CD1c-positive myeloid dendritic cell (primary cell): ENCODE measurements around the gene RASSF5.
A peak's percentile ranks its signal among the peaks of the same experiment; 100 is the strongest.

Source experiments
- DNase-seq: peaks from one replicate; pipeline ENCODE4 v3.0.0-alpha.2; 2016; ENCODE audit errors: extremely low spot score

Gene RASSF5

DNA sequence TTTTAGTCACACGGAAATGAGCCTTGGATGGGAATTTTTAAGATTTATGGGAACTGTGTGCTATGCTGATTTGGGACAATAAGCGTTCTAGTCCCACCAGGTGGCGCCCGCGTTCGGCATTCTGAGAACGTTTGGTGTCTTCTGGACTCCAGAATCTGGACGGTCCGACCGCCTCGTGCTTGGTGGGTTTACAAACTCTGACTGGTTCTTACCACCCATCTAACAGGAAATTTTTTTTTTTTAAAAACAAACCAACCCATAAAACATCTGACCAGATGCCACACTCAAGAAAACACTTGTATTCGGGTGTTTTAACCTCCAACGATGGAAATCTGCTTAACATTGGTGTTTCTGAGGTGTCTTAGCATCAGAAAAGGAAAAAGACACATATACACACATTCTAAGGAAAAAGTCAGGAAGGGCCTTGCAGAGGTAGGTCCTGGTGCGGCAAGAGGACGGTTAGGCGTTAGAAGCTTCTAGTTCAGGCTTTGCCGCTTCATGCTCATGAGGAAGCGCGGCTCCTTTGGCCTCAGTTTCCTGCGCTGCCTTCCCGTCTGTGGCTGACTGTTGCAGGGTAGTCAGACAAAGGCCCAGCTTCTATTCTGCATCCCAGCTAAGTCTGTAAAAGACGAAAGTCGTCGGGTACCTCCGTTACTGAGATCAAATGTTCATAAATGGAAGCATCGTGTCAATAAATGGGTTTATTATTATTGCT is 127.2 kb downstream of the RASSF5 start:
- peak; percentile 93 for DNase-seq

DNA sequence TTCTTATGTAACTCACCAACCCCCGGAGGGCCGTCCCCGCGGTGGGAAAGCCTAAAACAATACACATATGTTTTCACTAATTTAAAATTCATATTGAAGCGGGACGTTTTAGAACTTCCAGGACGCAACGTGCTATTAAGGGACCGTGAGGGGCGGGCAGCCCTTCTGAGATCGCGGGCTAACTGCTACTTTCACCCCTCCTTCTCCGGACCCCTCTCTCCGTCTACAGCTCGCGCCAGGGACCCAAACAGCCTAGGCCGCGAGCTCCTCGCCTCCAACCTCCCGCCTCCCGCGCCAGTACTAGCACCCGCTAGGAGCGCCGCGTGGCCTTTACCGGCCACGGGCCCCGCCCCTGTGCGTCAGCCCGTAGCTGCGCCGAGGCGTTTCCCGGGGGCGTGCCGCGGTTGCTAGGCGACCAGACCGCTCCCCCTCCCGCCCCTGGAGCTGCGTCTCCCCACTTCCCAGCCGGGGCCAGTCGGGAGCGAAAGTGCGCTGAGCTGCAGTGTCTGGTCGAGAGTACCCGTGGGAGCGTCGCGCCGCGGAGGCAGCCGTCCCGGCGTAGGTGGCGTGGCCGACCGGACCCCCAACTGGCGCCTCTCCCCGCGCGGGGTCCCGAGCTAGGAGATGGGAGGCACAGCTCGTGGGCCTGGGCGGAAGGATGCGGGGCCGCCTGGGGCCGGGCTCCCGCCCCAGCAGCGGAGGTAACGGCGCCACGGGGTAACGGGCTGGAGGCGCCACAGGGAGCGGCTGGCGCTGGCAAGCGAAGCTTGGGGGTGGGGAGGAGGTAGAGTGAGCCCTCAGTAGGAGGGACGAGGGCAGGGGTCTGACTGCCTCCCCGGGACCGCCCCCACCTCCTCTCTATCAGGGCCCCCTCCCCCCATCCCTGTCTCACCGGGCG is 128.0 kb downstream of the RASSF5 start, which contains the start of gene DYRK3:
TSS of gene DYRK3 (plus strand) at position 457 of the 898 bp plus-strand sequence. CDS start at position 625, 168 bp downstream.
- DNase-seq: peak; percentile 96

DNA sequence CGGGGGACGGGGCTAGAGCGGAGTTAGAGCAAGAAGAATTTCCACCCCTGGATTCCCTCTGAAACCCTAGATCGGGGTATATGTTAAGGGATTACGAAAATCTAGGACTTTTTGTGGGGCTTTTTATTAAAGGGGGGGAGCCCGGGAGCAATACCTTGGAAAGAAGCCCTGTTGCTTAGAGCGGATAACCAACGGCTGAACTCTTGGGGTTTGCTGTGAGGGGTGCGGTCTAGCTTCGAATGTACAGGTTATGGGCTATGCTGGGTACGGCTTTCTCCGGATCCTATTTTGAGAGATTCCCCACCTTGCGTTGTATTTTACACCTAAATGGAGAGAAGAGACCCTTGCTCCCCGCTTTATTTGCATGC is 128.6 kb downstream of the RASSF5 start:
- DNase-seq: no peak

DNA sequence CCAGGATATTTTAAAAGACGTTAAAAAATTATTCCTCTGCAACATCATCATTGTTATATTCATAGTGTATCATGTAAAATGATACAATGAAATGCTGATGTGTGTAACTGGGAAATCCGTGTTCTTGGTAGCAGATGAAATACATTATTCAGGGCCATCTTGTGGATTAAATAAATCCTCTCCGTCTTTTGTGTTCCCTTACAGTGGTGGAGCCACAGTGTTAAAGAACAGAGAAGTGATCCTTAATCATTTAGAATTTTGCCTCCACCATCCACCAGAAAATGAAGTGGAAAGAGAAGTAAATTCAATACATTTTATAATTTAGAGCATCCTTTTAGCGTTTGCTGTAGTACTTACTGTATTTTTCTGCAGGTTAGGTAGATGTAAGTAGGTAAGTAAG is 129.3 kb downstream of the RASSF5 start:
- no peak for DNase-seq

DNA sequence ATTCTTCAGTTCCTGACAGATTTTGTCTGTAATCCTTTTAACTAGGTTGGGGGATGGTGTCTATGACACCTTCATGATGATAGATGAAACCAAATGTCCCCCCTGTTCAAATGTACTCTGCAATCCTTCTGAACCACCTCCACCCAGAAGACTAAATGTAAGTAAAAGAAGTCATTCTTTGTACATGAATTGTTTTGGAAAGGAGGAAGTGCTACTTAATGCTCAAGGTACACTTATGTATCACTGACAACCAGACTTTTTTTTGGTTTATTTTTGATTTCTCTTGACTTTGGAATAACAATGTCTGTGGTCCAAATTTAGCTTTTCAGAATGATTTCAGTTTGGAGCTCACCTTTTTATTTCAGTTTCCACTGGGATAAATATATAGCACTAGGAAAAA is 130.3 kb downstream of the RASSF5 start:
- DNase-seq: no peak
